HG03442 (cell line): ENCODE results near the gene NAA40.

Source experiments
- ATAC-seq: cut with Tn5 transposase; IDR thresholded peaks from one replicate; pipeline ENCODE4 v1.9.1; 2021; ENCODE audit warnings: mild to moderate bottlenecking, moderate library complexity; ENCODE audit not compliant: unreplicated experiment

The NAA40 gene

GRCh38 chr11:63912678-63913077 lies 26.1 kb upstream of the NAA40 start:
- no peak for ATAC-seq

- no peak for ATAC-seq
These were observed 24.7 kb upstream of the NAA40 start for GRCh38 chr11:63913866-63914830.

GRCh38 chr11:63914896-63915691 lies 23.7 kb upstream of the NAA40 start:
- no peak for ATAC-seq

- no peak for ATAC-seq
These were observed 22.6 kb upstream of the NAA40 start for GRCh38 chr11:63915961-63916836.

- no peak for ATAC-seq
These were observed 21.7 kb upstream of the NAA40 start, which contains the start of gene RCOR2 for GRCh38 chr11:63916837-63917691. Gene RCOR2, minus strand, starts transcription at chr11:63917164. Its CDS starts 708 bp downstream, at chr11:63916456.

- no peak for ATAC-seq
These were observed 20.9 kb upstream of the NAA40 start for GRCh38 chr11:63917692-63918506.

- ATAC-seq: no peak
These were observed 20.2 kb upstream of the NAA40 start for GRCh38 chr11:63918507-63919191.

GRCh38 chr11:63919267-63920125 lies 19.3 kb upstream of the NAA40 start:
- no peak for ATAC-seq

GRCh38 chr11:63920126-63920938 lies 18.5 kb upstream of the NAA40 start:
- ATAC-seq: no peak

GRCh38 chr11:63920939-63921417 lies 17.8 kb upstream of the NAA40 start:
- ATAC-seq: no peak

GRCh38 chr11:63922673-63923192 lies 16.1 kb upstream of the NAA40 start:
- ATAC-seq: no peak

- ATAC-seq: no peak
These were observed 15.5 kb upstream of the NAA40 start for GRCh38 chr11:63923319-63923718.

GRCh38 chr11:63929616-63930015 lies 9.2 kb upstream of the NAA40 start:
- ATAC-seq: no peak

GRCh38 chr11:63931045-63931444 lies 7.8 kb upstream of the NAA40 start:
- no peak for ATAC-seq

- no peak for ATAC-seq
These were observed 6.9 kb upstream of the NAA40 start for GRCh38 chr11:63931876-63932275.

- ATAC-seq: no peak
These were observed 5.3 kb upstream of the NAA40 start for GRCh38 chr11:63933459-63933858.
